IPS-20b (cell line): Measurements from ENCODE around the gene ALOX12B.

Experiments
- H3K27ac ChIP-seq: one replicate; pipeline ENCODE4 v1.5.1; 2013; ENCODE audit warnings: low read length
- H3K27me3 ChIP-seq: 2 replicates; pipeline ENCODE4 v1.6.1; 2013; ENCODE audit warnings: mild to moderate bottlenecking, low read length, inconsistent platforms; ENCODE audit not compliant: insufficient read depth
- H3K36me3 ChIP-seq: 2 replicates; pipeline ENCODE4 v1.6.1; 2013; ENCODE audit warnings: low read depth, mild to moderate bottlenecking, inconsistent platforms, low read length, moderate library complexity; ENCODE audit not compliant: insufficient read depth
- H3K4me1 ChIP-seq: 2 replicates; pipeline ENCODE4 v1.6.1; 2013; ENCODE audit warnings: mild to moderate bottlenecking, control low read depth, inconsistent platforms, low read length, moderate library complexity; ENCODE audit not compliant: insufficient read depth
- H3K4me3 ChIP-seq: 2 replicates; pipeline ENCODE4 v1.5.1; 2013; ENCODE audit warnings: mild to moderate bottlenecking, low read length, inconsistent platforms
- H3K9ac ChIP-seq: 2 replicates; pipeline ENCODE4 v1.6.1; 2013; ENCODE audit warnings: low read depth, mild to moderate bottlenecking, inconsistent platforms, low read length, moderate library complexity
- H3K9me3 ChIP-seq: 2 replicates; pipeline ENCODE4 v1.6.1; 2013; ENCODE audit warnings: mild to moderate bottlenecking, low read depth, low read length, inconsistent platforms; ENCODE audit not compliant: insufficient read depth

The ALOX12B gene

DNA sequence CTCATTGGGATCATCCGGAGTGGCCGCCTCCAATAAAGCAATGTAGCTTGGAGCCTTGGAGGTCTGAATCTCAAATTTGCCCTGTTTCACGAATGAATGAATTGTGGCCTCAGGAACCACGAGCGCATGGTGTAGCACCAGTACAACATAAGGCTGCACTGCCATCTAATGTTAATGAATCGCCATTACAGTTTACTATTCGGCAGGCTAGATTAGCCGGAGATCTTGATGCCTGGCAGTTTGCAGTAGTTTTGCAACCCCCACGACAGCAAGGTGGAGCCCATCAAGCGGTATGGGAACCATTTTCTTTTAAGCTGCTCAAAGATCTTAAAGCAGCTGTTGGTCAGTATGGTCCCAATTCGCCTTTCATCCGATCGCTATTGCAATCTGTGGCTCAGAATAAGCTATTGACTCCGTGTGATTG is 29.8 kb downstream of the ALOX12B start:
- Histone ChIP-seq H3K27ac (no peak overlapping the region), H3K36me3 (no peaks in the 10 kb centered on the region), H3K9me3 (no peaks in the 10 kb centered on the region), H3K4me1 (peaks cover 15% of the 10 kb centered on the region; the same call in 1 of the 2 replicates), H3K27me3 (peaks cover 59% of the 10 kb centered on the region), H3K4me3 (no peak overlapping the region), H3K9ac (no peak overlapping the region)

DNA sequence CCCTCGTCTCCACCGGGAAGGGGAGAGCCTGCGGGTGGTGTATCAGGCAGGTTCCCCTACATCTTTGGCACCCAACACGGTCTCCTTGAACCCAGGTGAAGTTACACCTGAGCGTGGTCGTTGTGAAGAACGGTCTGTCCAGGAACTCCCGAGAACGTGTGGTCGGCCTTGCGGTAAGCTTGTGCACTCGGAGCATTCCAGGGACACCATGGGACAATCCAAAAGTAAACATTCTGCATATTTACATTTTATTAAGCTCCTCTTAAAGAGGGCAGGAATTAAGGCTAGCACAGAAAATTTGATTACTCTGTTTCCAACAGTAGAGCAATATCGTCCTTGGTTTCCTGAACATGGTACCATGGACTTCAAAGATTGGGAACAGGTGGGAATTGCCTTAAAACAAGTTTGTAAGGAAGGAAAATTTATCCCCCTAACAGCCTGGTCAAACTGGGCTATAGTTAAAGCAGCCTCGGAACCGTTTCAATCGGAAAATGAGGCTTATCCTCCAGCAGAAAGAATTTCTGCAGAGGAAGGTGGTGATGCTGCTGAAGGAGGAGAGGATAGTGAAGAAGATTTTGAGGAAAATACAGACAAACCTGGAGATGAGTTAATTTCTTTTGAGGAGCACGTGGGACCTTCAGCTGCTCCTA is 30.4 kb downstream of the ALOX12B start:
- no peaks in the 10 kb centered on the region for H3K9me3 ChIP-seq
- H3K9ac ChIP-seq: no peak overlapping the region
- peaks cover 10% of the 10 kb centered on the region; the same call in 1 of the 2 replicates for H3K4me1 ChIP-seq
- H3K27me3 ChIP-seq: peaks cover 53% of the 10 kb centered on the region
- no peak overlapping the region for H3K4me3 ChIP-seq
- H3K36me3 ChIP-seq: no peaks in the 10 kb centered on the region
- no peak overlapping the region for H3K27ac ChIP-seq

DNA sequence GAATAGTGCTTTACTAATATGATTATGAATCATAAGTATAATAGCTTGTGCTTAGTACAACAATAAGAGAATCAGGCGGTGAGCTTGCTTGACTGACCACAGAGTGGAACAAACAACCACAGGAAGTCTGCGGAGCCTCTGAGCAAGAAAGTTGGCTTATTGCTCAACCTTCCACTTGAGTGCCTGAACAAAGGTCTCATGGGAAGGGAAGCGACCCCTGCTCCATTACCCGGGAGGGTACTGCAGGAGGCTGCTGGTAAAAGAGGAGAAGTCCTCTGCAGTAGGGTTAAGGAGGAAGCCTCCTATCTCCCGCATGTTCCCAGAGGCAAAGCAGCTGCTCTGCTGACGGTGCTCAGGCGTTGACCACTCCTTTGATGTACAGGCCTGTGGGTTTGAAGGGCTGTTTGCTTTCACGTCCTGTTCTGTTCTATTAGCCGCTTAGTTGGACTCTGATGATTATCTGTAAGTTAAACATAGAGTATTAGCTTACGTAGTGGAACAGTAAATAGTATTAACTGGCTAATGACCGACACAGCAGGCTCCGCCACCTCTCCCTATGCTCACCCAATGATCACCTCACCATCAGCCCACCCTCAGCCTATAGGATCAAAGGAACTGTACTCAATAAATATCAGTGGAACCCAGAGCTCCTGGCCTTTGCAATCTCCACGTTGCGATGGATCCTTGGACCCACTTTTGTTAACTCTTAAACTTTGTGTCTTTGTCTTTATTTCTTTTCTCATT is 31.1 kb downstream of the ALOX12B start:
- peaks cover 49% of the 10 kb centered on the region for H3K27me3 ChIP-seq
- no peak overlapping the region for H3K4me3 ChIP-seq
- H3K36me3 ChIP-seq: no peaks in the 10 kb centered on the region
- no peak overlapping the region for H3K9ac ChIP-seq
- no peaks in the 10 kb centered on the region for H3K9me3 ChIP-seq
- H3K4me1 ChIP-seq: peaks cover 6% of the 10 kb centered on the region; the same call in 1 of the 2 replicates
- H3K27ac ChIP-seq: no peak overlapping the region

DNA sequence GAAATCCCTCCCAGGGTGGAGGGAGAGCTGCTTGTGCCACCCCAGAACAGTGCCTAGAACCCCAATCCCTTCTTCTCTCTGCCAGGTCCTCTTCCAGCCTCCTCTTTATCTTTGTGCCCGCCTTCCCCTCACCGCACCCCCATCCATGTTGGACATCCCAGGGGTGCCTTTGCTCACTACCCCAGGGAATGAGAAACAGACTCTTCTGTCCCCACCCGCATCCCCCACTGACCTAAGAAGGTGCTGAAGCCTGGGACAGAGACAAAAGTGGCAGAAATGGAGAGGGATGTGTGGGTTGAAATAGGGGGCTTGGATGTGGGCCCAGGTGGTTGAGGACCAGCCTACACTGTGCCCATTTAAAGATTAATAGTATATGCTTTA is 31.7 kb downstream of the ALOX12B start:
- H3K27ac ChIP-seq: no peak overlapping the region
- no peaks in the 10 kb centered on the region for H3K9me3 ChIP-seq
- no peak overlapping the region for H3K9ac ChIP-seq
- peaks cover under 1% of the 10 kb centered on the region; the same call in 1 of the 2 replicates for H3K4me1 ChIP-seq
- H3K36me3 ChIP-seq: no peaks in the 10 kb centered on the region
- H3K27me3 ChIP-seq: peaks cover 45% of the 10 kb centered on the region
- H3K4me3 ChIP-seq: no peak overlapping the region

DNA sequence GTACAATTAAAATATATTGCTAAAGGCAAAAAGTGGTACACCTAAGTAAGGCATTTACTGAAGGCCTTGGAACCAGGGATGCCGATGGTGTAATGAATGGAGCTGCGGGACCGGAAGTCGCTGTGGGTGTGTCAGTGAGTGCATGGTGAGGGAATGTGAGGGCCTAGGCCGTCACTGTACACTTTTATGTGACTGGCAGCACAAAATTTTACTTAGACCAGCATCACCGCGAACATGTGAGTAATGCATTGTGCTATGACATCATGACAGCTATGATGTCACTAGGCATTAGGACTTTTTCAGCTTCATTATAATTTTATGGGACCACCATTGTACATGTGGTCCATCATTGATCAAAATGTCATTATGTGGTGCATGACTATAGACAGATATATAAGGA is 33.9 kb downstream of the ALOX12B start:
- Histone ChIP-seq H3K9ac (no peak overlapping the region), H3K27me3 (peaks cover 27% of the 10 kb centered on the region), H3K36me3 (no peaks in the 10 kb centered on the region), H3K4me3 (no peak overlapping the region), H3K4me1 (no peaks in the 10 kb centered on the region), H3K27ac (no peak overlapping the region), H3K9me3 (no peaks in the 10 kb centered on the region)

DNA sequence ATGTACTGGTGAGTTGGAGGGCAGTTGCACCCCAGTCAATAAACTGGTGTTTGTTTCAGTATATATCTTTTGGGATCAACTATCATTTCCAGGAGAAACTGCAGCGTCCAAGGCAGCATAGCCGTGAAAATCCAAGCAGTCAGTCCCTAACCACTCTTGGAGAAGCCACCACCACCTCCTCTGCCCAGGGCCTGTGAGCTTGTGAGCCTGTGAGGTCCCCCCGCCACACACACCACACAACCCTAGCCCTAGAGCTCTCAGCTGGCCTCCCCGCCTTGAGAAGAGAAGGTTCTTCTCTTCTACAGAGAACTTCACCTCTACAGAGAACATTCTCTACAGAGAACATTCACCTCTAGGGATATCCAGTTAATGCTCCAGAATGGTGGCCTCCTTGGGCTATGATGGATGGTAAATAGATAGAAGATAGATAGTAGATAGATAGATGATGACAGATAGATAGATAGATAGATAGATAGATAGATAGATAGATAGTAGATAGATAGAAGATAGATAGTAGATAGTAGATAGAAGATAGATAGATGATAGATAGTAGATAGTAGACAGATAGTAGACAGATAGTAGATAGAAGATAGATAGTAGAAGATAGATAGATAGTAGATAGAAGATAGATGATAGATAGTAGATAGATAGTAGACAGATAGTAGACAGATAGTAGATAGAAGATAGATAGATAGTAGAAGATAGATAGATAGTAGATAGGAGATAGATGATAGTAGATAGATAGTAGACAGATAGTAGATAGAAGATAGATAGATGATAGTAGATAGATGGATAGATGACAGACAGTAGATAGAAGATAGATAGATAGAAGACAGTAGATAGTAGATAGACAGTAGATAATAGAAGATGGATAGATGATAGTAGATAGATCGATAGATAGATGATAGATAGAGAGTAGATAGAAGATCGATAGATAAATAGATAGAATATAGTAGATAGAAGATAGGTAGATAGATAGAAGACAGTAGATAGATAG is 35.0 kb downstream of the ALOX12B start:
- Histone ChIP-seq H3K9me3 (no peaks in the 10 kb centered on the region), H3K27me3 (peaks cover 22% of the 10 kb centered on the region), H3K4me1 (no peaks in the 10 kb centered on the region), H3K4me3 (no peak overlapping the region), H3K9ac (no peak overlapping the region), H3K27ac (no peak overlapping the region), H3K36me3 (no peaks in the 10 kb centered on the region)

DNA sequence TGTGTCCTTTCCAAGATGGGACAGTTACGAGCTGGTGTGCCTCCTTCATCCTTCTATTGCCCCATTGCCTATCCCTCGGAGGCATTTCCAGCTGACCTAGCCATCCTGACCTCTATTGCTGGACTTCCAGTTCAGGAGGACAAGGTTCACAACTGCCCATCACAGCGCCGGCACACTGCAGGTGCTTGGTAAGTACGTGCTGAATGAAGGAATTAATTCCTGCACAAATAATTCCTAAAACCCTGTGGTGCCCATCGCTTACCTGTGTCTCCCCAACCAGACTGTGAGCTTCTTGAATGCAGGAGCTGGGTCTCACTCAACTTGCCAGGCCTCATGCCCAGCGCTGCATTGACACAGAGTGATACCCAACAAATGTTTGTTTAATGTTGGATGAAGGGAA is 35.7 kb downstream of the ALOX12B start:
- Histone ChIP-seq H3K9me3 (no peaks in the 10 kb centered on the region), H3K36me3 (no peaks in the 10 kb centered on the region), H3K27me3 (peaks cover 17% of the 10 kb centered on the region), H3K9ac (no peak overlapping the region), H3K4me1 (no peaks in the 10 kb centered on the region), H3K27ac (no peak overlapping the region), H3K4me3 (no peak overlapping the region)

DNA sequence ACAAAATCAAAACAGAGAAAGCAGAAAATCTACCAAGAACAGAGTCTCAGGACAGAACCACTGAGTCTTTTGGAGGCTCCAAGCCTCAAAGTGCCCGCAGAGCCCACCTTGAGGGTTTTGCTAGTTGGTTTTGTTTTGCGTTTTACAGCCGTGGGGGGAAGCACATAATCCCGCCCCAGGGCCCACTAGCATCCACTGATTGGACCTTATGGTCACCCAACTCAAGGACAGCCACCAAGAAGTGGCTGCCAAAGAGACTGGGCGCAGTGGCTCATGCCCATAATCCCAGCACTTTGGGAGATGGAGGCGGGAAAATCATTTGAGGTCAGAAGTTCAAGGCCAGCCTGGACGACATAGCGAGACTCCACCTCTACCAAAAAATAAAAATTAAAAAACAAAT is 38.8 kb downstream of the ALOX12B start:
- no peak overlapping the region for H3K4me3 ChIP-seq
- H3K27me3 ChIP-seq: peaks cover 27% of the 10 kb centered on the region
- no peaks in the 10 kb centered on the region for H3K4me1 ChIP-seq
- no peak overlapping the region for H3K27ac ChIP-seq
- no peak overlapping the region for H3K9ac ChIP-seq
- H3K36me3 ChIP-seq: no peaks in the 10 kb centered on the region
- H3K9me3 ChIP-seq: no peaks in the 10 kb centered on the region

DNA sequence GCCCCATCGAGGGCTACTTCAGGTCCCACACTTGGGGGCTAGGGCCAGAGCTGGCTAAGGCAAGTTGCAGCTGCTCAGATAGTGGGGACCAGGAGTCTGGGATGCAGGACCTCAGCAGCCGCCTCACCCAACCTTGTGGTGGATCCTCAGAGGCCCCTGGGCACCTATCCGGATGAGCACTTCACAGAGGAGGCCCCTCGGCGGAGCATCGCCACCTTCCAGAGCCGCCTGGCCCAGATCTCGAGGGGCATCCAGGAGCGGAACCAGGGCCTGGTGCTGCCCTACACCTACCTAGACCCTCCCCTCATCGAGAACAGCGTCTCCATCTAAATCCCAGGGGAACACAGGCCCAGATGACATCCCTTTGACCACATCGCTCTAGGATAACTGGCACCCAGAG is 39.3 kb downstream of the ALOX12B start:
- Histone ChIP-seq H3K27ac (no peak overlapping the region), H3K9ac (no peak overlapping the region), H3K4me3 (no peak overlapping the region), H3K27me3 (peaks cover 27% of the 10 kb centered on the region), H3K36me3 (no peaks in the 10 kb centered on the region), H3K9me3 (no peaks in the 10 kb centered on the region), H3K4me1 (no peaks in the 10 kb centered on the region)

DNA sequence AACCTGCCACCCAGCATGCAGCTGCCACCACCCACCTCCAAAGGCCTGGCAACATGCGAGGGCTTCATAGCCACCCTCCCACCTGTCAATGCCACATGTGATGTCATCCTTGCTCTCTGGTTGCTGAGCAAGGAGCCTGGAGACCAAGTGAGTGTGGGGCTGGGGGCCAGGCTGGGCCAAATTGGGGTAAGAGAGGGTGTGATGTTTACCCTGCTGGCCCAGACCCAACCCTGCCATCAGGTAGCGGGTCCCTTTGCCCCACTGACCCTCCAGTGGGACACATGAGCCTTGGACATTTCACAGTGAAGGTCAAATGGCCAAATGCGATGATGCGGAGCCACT is 39.8 kb downstream of the ALOX12B start:
- Histone ChIP-seq H3K9ac (no peak overlapping the region), H3K27ac (no peak overlapping the region), H3K27me3 (peaks cover 27% of the 10 kb centered on the region), H3K36me3 (no peaks in the 10 kb centered on the region), H3K4me3 (no peak overlapping the region), H3K4me1 (no peaks in the 10 kb centered on the region), H3K9me3 (no peaks in the 10 kb centered on the region)

DNA sequence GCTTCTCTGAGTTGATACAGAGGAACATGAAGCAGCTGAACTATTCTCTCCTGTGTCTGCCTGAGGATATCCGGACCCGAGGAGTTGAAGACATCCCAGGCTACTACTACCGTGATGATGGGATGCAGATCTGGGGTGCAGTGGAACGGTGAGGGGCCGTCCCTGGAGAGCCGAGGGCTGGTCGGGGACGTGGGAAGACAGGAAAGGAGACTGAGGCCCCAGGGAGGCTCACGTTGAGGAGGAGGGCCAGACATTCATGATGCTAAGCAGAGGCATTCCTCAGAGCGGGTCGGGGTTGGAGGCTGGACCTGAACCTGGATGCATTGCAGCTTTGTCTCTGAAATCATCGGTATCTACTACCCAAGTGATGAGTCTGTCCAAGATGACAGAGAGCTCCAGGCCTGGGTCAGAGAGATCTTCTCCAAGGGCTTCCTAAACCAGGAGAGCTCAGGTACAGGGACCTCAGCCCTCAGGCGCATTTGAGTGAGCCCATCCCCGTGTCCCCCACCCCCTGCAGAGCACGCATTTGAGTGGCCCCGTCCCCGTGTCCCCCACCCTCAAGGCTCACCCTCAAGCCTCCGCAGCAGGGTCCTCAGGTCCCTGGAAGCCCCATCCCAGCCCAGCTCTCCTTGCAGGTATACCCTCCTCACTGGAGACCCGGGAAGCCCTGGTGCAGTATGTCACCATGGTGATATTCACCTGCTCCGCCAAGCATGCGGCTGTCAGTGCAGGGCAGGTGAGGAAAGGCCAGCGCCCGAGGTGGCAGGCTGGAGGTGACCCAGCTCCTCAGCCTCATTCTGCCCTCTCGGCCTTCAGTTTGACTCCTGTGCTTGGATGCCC is 40.4 kb downstream of the ALOX12B start:
- H3K36me3 ChIP-seq: no peaks in the 10 kb centered on the region
- no peak overlapping the region for H3K4me3 ChIP-seq
- H3K9me3 ChIP-seq: no peaks in the 10 kb centered on the region
- H3K27me3 ChIP-seq: peaks cover 27% of the 10 kb centered on the region
- H3K9ac ChIP-seq: no peak overlapping the region
- H3K27ac ChIP-seq: no peak overlapping the region
- no peaks in the 10 kb centered on the region for H3K4me1 ChIP-seq
